ENCODE data around the gene THSD4.

DNA sequence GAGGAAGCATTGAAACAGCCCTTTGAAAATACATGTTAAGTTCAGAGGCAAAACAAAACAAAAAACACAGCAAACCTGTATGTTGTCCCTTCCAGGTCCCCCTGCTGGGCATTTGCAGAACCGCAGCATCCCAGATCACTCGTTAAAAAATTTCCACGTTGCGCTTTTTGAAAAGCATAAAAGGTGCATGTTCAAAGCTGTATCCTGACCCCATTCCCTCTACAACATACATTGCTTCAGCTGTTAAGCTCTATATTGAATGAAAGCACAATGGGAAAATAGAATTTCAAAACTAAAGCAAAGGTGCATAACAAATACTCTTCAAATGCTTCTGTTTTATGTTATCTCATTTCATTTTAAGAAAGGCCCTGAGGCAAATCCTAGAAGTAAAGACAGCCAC, 328.3 kb downstream of the THSD4 start:
- TF ChIP-seq, protein P1, sequence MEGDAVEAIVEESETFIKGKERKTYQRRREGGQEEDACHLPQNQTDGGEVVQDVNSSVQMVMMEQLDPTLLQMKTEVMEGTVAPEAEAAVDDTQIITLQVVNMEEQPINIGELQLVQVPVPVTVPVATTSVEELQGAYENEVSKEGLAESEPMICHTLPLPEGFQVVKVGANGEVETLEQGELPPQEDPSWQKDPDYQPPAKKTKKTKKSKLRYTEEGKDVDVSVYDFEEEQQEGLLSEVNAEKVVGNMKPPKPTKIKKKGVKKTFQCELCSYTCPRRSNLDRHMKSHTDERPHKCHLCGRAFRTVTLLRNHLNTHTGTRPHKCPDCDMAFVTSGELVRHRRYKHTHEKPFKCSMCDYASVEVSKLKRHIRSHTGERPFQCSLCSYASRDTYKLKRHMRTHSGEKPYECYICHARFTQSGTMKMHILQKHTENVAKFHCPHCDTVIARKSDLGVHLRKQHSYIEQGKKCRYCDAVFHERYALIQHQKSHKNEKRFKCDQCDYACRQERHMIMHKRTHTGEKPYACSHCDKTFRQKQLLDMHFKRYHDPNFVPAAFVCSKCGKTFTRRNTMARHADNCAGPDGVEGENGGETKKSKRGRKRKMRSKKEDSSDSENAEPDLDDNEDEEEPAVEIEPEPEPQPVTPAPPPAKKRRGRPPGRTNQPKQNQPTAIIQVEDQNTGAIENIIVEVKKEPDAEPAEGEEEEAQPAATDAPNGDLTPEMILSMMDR (IDR thresholded peaks at IDR 0.05): peak; percentile 63 to 86 (median 76)
- TF ChIP-seq POLR2A (IDR thresholded peaks at IDR 0.05): no peak

Data from thyroid gland (tissue), 4 donors.